ENCODE results near the gene MCC. TPM values are rescaled to one million over a fixed set of nuclear protein-coding genes. Genes with fewer than 3 reads are reported as not detected.

MCC gene
- total and polyA plus RNA-seq, 7 donors: 1.4 to 13.8 (median 4.4) TPM

DNA sequence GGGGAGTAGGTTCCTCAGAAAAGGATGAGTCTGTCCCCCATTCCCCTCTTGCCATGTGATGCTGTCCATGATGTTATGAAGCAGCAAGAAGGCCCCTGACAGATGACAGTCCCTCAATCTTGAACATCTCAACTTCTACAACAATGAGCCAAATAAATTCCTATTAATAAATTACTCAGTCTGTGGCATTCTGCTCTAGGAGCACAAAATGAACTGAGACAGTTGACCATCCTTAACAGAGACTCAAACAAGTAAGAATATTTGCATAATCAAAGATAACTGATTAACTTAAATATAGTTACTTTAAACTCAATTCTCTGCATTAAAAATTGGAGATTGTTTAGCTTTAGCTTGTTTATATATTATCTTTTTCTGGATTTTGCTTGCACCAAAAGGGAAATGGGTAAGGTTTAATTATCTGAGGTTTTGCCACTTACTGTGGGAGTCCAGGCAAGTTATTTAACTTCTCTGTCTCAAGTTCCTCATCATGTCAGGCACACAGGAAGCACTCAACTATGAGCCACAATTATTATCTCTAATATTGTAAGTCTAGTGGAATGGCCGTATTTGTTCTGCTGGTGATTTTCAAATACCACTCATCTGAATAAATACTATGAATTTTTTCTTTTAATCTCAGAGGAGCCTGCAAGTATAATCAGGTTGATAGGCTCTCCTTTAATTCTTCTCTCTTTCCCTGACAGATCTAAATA lies 216.4 kb downstream of the MCC start:
- WGBS, 3 donors: 80 to 93% (median 89%) methylated on average over 1 of the region's 1 CpG
- no peaks in the 10 kb centered on the region for H3K9me3 ChIP-seq

DNA sequence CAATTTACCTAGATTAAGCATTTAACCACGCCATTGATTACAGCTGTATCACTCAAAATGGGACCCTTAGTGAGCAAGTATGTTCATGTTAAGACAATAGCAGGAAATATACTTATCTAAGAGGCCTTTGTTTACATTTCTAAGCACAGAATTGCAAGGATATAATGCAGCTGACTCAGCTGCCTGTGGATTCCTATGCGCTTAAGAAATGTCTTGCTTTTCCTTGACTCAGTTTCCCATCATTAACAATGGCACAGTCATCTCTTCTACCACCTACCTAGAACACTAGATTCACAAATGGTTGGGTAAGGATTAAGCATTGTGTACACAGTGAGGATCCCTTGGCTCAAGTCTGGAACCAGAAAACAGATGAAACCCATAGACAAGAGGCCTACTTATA lies 217.2 kb downstream of the MCC start:
- H3K36me3 ChIP-seq (ENCODE audit: insufficient read depth in 1 of 2, low read depth in 1 of 2): no peaks in the 10 kb centered on the region
- DNase-seq (no peak), ATAC-seq (no peak)
- H3K4me1 ChIP-seq: no peaks in the 10 kb centered on the region
- H3K9me3 ChIP-seq: no peaks in the 10 kb centered on the region
- H3K27ac ChIP-seq: no peak overlapping the region
- H3K4me3 ChIP-seq: no peak overlapping the region
- WGBS, 3 donors: 77 to 80% (median 78%) methylated on average over 2 of the region's 2 CpGs
- intact Hi-C loops (cut with DNase I): no loop called here
- H3K27me3 ChIP-seq (ENCODE audit: insufficient read depth in 3 of 3, low read length in 2 of 3): no peaks in the 10 kb centered on the region
- TF ChIP-seq, protein P1, sequence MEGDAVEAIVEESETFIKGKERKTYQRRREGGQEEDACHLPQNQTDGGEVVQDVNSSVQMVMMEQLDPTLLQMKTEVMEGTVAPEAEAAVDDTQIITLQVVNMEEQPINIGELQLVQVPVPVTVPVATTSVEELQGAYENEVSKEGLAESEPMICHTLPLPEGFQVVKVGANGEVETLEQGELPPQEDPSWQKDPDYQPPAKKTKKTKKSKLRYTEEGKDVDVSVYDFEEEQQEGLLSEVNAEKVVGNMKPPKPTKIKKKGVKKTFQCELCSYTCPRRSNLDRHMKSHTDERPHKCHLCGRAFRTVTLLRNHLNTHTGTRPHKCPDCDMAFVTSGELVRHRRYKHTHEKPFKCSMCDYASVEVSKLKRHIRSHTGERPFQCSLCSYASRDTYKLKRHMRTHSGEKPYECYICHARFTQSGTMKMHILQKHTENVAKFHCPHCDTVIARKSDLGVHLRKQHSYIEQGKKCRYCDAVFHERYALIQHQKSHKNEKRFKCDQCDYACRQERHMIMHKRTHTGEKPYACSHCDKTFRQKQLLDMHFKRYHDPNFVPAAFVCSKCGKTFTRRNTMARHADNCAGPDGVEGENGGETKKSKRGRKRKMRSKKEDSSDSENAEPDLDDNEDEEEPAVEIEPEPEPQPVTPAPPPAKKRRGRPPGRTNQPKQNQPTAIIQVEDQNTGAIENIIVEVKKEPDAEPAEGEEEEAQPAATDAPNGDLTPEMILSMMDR (IDR thresholded peaks at IDR 0.05): no peak

More for the DNA sequence above, 216.4 kb downstream of the MCC start:
- Histone ChIP-seq H3K4me1 (no peaks in the 10 kb centered on the region), H3K36me3 (ENCODE audit: insufficient read depth in 1 of 2, low read depth in 1 of 2) (no peaks in the 10 kb centered on the region), H3K27ac (no peak overlapping the region), H3K27me3 (ENCODE audit: insufficient read depth in 3 of 3, low read length in 2 of 3) (no peaks in the 10 kb centered on the region), H3K4me3 (no peak overlapping the region)
- ATAC-seq: no peak
- intact Hi-C loops (cut with DNase I): no loop called here
- no peak for DNase-seq
- TF ChIP-seq, protein P1 (IDR thresholded peaks at IDR 0.05): no peak

DNA sequence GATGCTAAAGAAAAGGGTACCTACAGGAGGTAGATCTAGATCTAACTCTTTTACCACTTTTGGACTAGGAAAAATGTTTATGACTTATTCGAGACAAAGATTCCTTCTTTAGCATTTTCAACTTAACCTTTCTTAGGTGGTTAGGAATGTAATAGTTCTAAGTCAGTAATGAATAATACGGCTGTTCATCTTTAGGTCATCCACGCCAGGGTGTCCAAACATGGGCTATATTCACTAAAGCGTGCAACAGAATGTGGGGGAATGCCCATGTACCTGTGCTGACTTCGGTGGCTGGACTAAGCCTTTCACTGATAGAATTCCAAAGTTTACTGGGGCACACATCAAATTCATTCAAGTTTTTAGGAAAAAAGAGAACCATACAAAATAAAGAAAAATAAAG lies 218.2 kb downstream of the MCC start:
- Histone ChIP-seq H3K4me3 (no peak overlapping the region), H3K4me1 (no peaks in the 10 kb centered on the region), H3K27me3 (ENCODE audit: insufficient read depth in 3 of 3, low read length in 2 of 3) (no peaks in the 10 kb centered on the region), H3K27ac (no peak overlapping the region), H3K36me3 (ENCODE audit: insufficient read depth in 1 of 2, low read depth in 1 of 2) (no peaks in the 10 kb centered on the region), H3K9me3 (no peaks in the 10 kb centered on the region)
- ATAC-seq: no peak
- intact Hi-C loops (cut with DNase I): no loop called here
- TF ChIP-seq, protein P1 (IDR thresholded peaks at IDR 0.05): no peak
- 93 to 97% (median 94%) methylated on average over 5 of the region's 5 CpGs for WGBS, 3 donors
- no peak for DNase-seq

DNA sequence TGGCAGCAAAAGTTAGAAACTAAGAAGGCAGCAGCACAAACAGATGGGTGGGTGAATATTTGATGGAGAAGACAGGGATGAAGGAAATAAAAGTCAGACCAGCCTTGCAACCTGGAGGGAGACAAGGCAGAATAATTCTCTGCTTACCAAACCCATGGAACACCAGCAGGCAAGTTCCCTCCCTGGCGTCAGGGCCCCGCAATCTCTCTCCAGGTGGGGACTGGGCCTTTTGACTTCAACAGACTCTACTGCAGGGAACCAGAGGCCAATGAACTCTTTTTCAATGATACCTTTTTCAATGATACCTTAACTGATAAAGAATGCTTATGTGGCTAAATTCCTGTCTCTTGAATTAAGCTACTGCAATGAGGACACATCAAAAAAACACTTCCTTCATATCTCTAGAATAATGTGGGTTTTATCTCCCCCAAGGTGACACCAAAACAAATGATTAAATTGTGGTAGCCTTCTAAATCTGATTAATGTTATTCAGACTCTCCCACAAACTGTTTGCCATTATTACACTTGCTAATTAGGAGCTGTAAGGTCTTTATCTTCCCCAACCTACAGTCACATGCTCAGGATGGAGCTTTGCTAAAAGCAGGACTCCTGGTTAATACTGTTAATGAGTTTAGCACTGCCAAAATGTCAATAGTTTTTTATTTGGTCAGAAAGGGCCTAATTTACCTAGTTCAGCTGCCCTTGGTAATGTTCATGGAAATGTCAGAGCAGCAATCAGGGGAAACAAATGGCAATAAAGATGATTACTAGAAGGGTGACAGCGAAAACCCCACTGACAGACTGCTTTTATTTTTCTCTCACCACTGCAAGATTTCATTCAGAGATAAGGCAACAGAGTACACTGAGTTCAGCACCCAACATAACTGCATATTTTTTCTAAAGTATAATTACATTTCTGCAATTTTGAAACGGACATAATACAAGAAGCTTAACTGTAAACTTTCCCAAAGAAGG lies 218.9 kb downstream of the MCC start:
- Histone ChIP-seq H3K4me1 (no peaks in the 10 kb centered on the region), H3K27me3 (ENCODE audit: insufficient read depth in 3 of 3, low read length in 2 of 3) (no peaks in the 10 kb centered on the region), H3K27ac (no peak overlapping the region), H3K36me3 (ENCODE audit: insufficient read depth in 1 of 2, low read depth in 1 of 2) (no peaks in the 10 kb centered on the region), H3K4me3 (no peak overlapping the region), H3K9me3 (no peaks in the 10 kb centered on the region)
- DNase-seq: no peak
- TF ChIP-seq, protein P1 (IDR thresholded peaks at IDR 0.05): no peak
- WGBS, 3 donors: 84 to 86% (median 84%) methylated on average over 4 of the region's 4 CpGs
- intact Hi-C loops (cut with DNase I): no loop called here
- ATAC-seq: no peak

Measured in psoas muscle (tissue), 8 donors.